ENCODE data around the gene DDX59.

DDX59 gene

DNA sequence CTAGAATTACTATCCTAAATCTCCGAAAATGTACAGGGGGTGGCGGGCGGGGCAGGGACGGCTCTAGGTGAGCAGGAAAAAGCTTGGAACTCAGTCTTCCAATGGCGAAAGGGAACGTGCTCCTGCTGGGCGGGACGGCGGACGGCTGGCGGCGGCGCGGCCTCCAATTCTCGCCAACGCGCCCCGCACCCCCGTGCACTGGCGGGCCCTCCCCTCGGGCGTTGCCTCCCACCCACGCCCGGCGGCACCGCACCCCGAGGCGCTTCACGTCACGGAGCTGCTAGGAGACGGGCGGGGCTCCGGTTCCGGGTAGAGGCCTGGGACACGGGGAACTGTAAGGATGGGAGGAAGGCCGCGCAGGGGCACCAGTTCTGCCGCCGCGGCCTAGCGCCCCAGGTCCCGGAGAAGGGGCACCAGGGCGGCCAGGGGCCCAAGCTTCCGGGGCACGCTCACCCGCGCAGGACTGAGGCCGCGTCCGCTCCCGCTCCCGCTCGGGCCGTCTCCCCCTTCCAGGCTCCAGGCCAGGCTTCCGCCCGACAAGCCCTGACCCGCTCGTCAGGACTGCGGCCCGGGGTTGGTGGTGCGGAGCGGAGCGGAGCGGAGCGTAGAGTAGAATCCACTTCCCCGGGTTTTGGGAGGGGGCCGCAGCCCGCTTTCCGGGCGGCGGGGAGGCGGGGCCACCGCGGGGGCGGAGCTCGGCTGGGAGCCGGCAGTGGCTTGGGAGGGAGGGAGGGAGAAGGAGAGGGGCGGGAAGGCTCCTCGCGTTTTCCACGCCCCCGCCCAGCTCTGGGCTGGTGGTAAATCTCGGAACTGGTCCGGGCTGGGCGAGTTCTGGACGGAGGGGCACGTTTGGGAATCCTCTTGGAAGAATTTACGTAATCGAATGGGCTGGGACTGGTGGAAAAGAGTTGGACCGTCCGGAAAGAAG is at the start of gene DDX59:
TSS of gene DDX59 (minus strand) at position 594 of the 928 bp plus-strand sequence. CDS start 3,167 bp downstream, outside the sequence.
- DNase-seq (ENCODE audit: low spot score), result peak; percentile 98

GRCh38 chr1:200714504-200715187 is 44.9 kb upstream of the DDX59 start:
- no peak for DNase-seq (ENCODE audit: low spot score)

GRCh38 chr1:200710166-200710565 is 40.5 kb upstream of the DDX59 start:
- no peak for DNase-seq (ENCODE audit: low spot score)

DNA sequence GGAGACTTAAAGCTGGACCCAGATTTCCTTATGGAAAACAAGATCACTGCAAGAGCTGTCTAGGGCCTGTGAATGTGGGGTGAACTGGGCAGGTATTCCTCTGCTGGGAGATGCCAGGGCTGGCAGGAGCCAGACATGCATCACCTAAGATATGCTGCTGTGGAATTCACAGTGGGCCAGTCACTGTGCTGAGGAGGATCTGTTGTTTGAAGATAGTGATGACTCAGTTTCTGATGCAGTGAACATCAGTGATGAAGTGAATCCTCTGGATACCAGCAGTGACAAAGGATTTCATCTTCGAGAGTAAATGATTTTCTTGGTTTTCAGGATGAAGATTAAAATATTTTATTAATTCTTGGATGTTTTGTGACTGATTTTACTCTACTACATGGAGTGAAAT is 39.1 kb upstream of the DDX59 start:
- peak; percentile 18 for DNase-seq (ENCODE audit: low spot score)

DNA sequence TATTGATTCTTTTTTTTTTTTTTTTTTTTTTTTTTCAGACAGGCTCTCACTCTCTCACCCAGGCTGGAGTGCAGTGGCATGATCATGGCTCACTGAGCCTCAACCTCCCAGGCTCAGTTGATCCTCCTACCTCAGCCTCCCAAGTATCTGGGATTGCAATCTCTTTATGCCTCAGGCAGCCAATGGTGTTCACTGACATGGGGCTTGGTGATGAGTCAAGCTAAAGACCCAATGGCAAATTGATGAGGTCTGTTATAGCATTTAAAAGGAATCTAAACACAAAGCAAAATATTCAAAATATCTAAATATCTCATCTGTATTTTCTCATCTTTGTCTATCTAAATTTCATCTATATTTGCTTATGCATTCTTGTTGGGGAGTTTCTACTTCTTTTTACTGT is 38.5 kb upstream of the DDX59 start:
- no peak for DNase-seq (ENCODE audit: low spot score)

DNA sequence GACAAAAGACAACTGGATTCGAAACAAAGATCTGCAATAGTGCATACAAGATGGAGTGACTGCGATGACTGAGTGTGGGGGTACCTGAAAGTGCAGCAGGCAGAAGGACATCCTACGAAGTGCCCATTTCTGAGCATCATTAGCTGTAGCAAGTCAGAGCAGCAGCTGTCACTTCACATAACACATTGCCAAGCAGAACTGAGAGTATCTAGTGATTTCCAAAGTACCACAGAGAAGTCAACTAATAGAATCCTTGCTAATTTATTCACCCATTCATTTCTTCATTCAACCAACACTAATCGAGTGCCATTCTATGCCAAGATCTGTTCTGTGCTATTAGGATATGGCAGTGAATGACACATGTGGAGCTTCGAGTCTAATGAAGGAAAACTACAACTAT is 37.4 kb upstream of the DDX59 start:
- no peak for DNase-seq (ENCODE audit: low spot score)

- no peak for DNase-seq (ENCODE audit: low spot score)
These were observed 36.6 kb upstream of the DDX59 start for GRCh38 chr1:200706111-200706814.

GRCh38 chr1:200704986-200705500 is 35.3 kb upstream of the DDX59 start:
- DNase-seq (ENCODE audit: low spot score), result no peak

DNA sequence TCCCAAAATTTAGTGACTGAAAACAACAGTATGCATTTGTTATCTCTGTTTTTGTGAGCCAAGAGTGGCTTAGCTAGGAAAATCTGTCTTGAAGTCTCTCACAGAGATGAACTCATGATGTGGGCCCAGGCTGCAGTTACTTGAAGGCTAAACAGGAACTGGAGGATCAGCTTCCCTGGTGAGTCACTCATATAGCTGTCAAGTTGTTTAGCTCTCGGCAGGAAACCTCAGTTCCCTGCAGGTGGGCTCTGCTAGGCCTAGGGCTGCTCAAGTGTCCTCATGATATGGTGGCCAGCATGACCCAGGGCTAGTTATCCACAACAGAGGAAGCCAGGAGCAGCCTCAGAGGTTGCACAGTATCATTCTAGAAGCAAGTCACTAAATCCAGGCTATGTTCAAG is 30.2 kb upstream of the DDX59 start:
- DNase-seq (ENCODE audit: low spot score), result peak; percentile 61

GRCh38 chr1:200694738-200695137 is 25.0 kb upstream of the DDX59 start:
- no peak for DNase-seq (ENCODE audit: low spot score)

- DNase-seq (ENCODE audit: low spot score), result no peak
These were observed 23.6 kb upstream of the DDX59 start for GRCh38 chr1:200693327-200693726.

- DNase-seq (ENCODE audit: low spot score), result no peak
These were observed 22.6 kb upstream of the DDX59 start for GRCh38 chr1:200692316-200692715.

GRCh38 chr1:200686620-200687019 is 16.9 kb upstream of the DDX59 start:
- no peak for DNase-seq (ENCODE audit: low spot score)

DNA sequence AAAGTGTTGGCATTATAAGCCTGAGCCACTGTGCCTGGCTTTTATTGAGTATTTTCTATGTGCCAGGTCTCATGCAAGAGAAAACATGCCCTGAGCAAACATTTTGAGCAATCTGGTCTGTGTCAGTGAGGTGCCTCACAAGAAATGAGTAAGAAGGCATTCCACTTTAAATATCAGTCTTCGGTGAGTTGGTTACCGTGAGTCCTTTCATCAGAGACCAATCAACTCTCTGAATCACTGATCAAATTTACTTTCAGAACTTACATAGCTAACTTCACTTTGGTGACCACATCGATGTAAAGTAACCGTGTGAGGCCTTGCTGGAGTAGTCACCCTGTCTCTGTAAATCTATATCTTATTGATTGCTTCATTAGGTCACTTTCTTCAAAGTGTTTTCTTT is 14.3 kb upstream of the DDX59 start:
- no peak for DNase-seq (ENCODE audit: low spot score)

DNA sequence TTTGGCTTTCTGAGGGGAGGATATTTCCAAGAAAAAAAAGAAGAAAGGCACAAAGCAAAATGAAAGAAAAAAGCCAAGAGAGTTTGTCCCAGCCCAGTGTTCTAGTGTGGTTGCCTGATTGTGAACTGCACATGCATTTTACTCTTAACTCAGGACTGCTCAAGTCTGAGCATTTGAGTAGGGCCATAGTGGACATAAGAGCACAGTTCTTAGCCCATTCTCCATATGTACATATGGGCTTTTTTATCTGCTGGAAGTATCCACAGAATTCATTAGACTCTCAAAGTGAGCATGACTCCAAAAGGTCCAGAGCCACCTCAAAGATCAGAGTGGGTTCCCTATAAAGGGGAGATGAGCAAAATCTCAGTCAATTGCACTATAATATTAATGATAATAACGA is 13.6 kb upstream of the DDX59 start:
- DNase-seq (ENCODE audit: low spot score), result no peak

DNA sequence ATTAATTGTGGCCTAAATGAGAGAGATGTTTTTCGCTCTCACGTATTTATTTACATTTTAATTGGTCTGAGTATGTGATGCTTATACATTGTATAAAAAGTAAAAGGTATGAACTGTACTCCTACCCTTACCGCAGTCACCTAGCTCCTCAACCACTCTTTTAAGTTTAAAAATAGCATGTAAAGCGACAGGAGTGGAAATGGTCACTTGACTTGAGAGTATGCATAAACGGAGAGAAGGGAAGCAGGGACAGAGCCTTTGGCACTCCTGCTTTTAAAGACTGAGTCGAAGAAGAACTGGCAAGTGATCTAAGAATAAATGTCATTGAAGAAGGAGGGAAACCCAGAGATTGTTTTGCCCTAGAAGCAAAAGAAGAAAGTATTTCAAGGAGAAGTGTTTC is 11.5 kb upstream of the DDX59 start:
- DNase-seq (ENCODE audit: low spot score), result no peak

GRCh38 chr1:200676829-200677228 is 7.1 kb upstream of the DDX59 start:
- DNase-seq (ENCODE audit: low spot score), result no peak

- DNase-seq (ENCODE audit: low spot score), result no peak
These were observed 5.8 kb upstream of the DDX59 start for GRCh38 chr1:200675588-200675852.

GRCh38 chr1:200674838-200675587 is 5.3 kb upstream of the DDX59 start:
- no peak for DNase-seq (ENCODE audit: low spot score)

DNA sequence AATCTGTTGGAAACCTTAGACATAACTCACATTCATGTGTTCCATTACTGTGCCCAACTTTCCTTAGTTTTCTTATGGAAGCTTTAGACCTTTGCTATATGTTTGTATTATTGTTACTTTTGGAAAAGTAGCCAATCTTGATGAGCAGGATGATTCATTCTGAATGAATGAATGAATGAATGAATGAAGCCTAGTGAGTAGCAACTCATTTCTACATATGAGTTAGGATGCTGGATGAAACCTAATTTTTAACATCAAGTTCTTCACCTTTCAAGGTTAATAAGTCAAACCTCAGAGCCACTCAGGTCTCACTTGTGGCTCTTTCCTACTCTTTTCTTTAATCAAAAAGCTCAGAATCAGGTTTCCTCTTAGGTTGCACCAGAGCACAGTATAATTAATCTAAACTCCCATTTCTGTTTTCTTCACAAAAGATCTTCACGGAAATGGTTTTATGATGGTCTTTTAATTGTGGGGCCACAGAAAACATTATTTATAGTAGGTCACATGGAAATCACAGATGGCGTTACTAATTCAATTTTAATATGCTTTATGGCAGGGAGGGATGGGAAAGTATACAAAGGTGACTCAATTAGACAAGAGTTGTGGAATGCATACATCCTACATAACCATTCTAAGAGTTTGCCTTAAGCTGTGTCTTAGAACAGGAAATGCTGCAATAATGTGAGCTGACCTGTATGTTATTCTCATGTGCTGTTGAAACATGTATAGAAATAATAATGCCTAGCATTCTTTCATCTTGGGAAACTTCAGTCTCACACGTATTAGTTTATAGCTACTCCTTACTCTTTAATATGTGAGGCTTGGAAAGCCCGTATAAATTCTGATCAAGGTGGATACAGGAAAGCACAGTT is 4.5 kb upstream of the DDX59 start:
- no peak for DNase-seq (ENCODE audit: low spot score)

GRCh38 chr1:200671235-200671786 is 1.6 kb upstream of the DDX59 start:
- no peak for DNase-seq (ENCODE audit: low spot score)

Measured in AG20443 (cell line).